Stimulated activated CD4-positive, alpha-beta T cell treated with anti-CD3 and anti-CD28 coated beads, Interleukin-2, amount 100 ng/mL, for 4 hours (primary cell): ENCODE measurements around the gene RAB3A.

Source experiments
- DNase-seq: peaks from one replicate; pipeline ENCODE4 v3.0.0-alpha.2; 2020; ENCODE audit warnings: low read depth

RAB3A gene

DNA sequence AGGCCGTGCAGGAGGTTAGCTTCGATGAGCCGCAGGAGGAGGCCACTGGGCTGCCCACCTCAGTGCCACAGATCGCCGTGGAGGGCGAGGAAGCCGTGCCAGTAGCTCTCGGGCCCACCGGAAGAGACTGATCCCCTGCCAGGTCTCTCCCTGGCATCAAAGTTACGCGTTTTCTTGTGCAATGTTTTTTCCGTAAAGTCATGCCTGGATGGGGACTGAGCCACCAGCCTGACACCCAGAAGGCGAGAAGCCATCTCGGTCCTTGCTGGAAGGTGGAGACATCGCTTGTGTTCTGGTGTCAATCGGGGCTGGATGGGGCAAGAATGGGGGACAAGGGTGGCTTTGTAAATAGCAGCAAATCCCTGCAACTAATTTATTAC is 54.3 kb downstream of the RAB3A start:
- DNase-seq: no peak

DNA sequence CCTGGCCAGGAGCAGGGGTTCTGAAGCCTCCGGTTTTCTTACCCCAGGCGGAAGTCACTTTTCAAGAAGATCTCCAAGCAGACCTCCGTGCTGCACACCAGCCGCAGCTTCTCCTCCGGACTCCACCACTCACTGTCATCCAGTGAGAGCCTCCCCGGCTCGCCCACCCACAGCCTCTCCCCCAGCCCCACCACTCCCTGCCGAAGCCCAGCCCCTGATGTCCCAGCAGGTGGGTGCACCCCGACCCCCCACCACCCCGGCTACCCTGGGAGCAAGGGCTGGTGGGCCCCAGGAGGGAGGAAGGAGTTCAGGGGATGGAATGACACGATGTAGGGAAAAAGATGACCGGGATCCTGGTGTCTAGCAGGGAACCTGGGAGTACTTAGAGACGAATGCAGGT is 56.4 kb downstream of the RAB3A start:
- DNase-seq: no peak
